Transverse colon (tissue), 4 donors: ENCODE measurements around the gene CSKMT. TPM values are rescaled to one million over a fixed set of nuclear protein-coding genes. Genes with fewer than 3 reads are reported as not detected.

Experiments used
- DNase-seq: peaks from one replicate; pipeline ENCODE4 v3.0.0-alpha.2; 2019
- H3K27ac ChIP-seq, 4 donors: fragments of 200-600 bp; sonication (generic); 2 replicates each; pipeline ENCODE4 v1.5.1; 2016 to 2018; ENCODE audit warnings: inconsistent platforms in 4 of 4
- H3K27me3 ChIP-seq: fragments of 200-600 bp; sonication (generic); 2 replicates; pipeline ENCODE4 v1.5.1; 2017; ENCODE audit warnings: inconsistent platforms
- H3K36me3 ChIP-seq, 4 donors: fragments of 200-600 bp; sonication (generic); 2 replicates each; pipeline ENCODE4 v1.5.1; 2017 to 2019; ENCODE audit warnings: inconsistent platforms in 4 of 4
- H3K4me1 ChIP-seq, 4 donors: fragments of 200-600 bp; sonication (generic); 2 replicates each; pipeline ENCODE4 v1.5.1; 2017 to 2020; ENCODE audit warnings: inconsistent platforms in 4 of 4
- H3K4me3 ChIP-seq, 4 donors: fragments of 200-600 bp; sonication (generic); 1 replicate in 1 of 4; 2 replicates in 3 of 4; pipeline versions ENCODE4 v1.5.1 to v1.6.1; 2017 to 2019; ENCODE audit warnings: inconsistent platforms in 4 of 4
- H3K9me3 ChIP-seq, 2 donors: fragments of 200-600 bp; sonication (generic); 2 replicates each; pipeline ENCODE4 v1.5.1; 2017 to 2019; ENCODE audit warnings: inconsistent platforms in 2 of 2
- EP300 ChIP-seq: sonication (generic); formaldehyde crosslinking; IDR thresholded peaks from one replicate; pipeline ENCODE4 v1.6.1; 2017; ENCODE audit warnings: antibody characterized with exemption, low read depth
- POLR2A ChIP-seq: fragments of 450-650 bp; IDR thresholded peaks from one replicate; pipeline ENCODE4 v1.6.1; 2016; ENCODE audit warnings: antibody characterized with exemption, mild to moderate bottlenecking, moderate library complexity
- POLR2AphosphoS5 ChIP-seq, 3 donors: sonication (generic); formaldehyde crosslinking; IDR thresholded peaks; one replicate each; pipeline ENCODE4 v1.6.1; 2016; ENCODE audit warnings: antibody characterized with exemption in 3 of 3
- WGBS, 2 donors: methylation state at CpG; one replicate each; pipeline ENCODE4 v1.1.5; 2018; ENCODE audit warnings: low coverage in 1 of 2; 5-methylcytosine and 5-hydroxymethylcytosine counted together
- in situ Hi-C, 4 donors: fragments of 200-750 bp; cut with MboI; loops; one replicate each; pipeline versions ENCODE4 v1.15.0 to v1.15.1; 2017; ENCODE audit warnings: low sequenced_read_pairs in 3 of 4, low pct_ligation_motif_present in 1 of 4, low pct_unique_long_range_greater_than_20kb in 1 of 4
- intact Hi-C: fragments of 100-400 bp; cut with DNase I; formaldehyde crosslinking; loops from one replicate; pipeline ENCODE4 v1.15.1; 2023; ENCODE audit warnings: low total_unique reads
- total RNA-seq, 4 donors: library from RNA; depleted of rRNA; stranded (reverse); fragments of >200 nt; gene quantifications; one replicate each; pipeline ENCODE4 v1.1.0, GENCODE V29; 2016
- TF ChIP-seq, protein P1 (sequence below), 5 experiments: fragments of 200-600 bp in 3 of 5; fragments of 450-650 bp in 2 of 5; sonication (generic) in 3 of 5; IDR thresholded peaks; 1 replicate in 2 of 5; 2 replicates in 3 of 5; pipeline ENCODE4 v1.5.1; 2016 to 2017; ENCODE audit warnings: antibody characterized with exemption in 5 of 5, inconsistent platforms in 3 of 5, mild to moderate bottlenecking in 2 of 5, moderate library complexity in 1 of 5

CSKMT gene
- total RNA-seq, 4 donors from 2014 or later = 6.0 to 17.0 TPM; not detected in 2

DNA sequence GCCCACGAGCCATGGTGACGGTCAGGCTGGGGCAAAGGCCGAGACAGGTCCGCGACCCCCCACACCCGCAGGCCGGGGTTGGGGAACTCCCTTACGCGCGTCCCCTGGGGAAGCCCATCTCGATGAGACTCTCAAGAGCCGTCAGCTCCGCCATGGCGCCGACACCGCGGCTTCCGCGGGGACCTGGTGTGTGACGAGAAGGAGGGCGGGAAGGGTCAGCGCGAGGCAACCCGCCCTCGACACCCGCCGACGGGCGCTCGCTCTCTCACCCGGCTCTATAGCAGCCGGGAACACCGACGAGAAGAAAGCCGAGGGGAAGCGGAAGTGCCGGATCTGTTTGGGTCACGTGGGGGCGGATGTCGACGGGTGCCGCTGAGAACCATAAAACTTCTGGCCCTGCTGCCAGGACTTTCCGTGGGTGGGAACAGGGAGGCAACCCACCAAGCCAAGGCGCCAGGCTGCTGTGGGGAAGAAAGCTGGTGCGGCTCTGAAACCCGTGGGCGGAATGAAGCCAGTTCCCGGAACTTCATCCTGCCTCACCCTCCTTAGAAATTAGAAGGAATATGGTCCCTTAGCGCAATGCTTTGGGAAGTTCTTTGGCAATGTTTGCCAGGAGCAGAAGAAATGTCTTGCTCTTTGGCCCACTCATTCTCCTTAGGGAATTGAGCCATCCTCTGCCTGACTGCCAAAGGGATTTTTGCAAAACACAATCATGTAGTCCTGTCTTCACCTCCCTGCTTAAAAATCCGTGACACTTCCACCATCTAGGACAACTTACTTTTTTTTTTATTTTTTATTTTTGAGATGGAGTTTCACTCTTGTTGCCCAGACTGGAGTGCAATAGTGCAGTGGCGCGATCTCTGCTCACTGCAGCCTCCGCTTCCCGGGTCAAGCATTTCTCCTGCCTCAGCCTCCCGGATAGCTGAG, 13.9 kb downstream of the CSKMT start, which contains the start of gene UBXN1:
Gene UBXN1 (minus strand): TSS at position 304 of the 927 bp plus-strand sequence. CDS start 150 bp downstream, at position 154.
- 9 to 43% methylated on average over 6 to 48 of the region's 55 CpGs for WGBS, 2 donors
- H3K4me3 ChIP-seq = peak within 1 kb of the TSS; percentile 81 to 88 (median 86)
- no peak for TF ChIP-seq EP300
- peak; percentile 81 for TF ChIP-seq POLR2A
- TF ChIP-seq POLR2AphosphoS5 (IDR thresholded peaks at IDR 0.05) = peak; percentile 83 to 86 (median 85)
- TF ChIP-seq, protein P1, sequence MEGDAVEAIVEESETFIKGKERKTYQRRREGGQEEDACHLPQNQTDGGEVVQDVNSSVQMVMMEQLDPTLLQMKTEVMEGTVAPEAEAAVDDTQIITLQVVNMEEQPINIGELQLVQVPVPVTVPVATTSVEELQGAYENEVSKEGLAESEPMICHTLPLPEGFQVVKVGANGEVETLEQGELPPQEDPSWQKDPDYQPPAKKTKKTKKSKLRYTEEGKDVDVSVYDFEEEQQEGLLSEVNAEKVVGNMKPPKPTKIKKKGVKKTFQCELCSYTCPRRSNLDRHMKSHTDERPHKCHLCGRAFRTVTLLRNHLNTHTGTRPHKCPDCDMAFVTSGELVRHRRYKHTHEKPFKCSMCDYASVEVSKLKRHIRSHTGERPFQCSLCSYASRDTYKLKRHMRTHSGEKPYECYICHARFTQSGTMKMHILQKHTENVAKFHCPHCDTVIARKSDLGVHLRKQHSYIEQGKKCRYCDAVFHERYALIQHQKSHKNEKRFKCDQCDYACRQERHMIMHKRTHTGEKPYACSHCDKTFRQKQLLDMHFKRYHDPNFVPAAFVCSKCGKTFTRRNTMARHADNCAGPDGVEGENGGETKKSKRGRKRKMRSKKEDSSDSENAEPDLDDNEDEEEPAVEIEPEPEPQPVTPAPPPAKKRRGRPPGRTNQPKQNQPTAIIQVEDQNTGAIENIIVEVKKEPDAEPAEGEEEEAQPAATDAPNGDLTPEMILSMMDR (IDR thresholded peaks at IDR 0.05) = no peak
- peak within 1 kb of the TSS; percentile 89 to 95 (median 94) for H3K27ac ChIP-seq
- H3K4me1 ChIP-seq = peaks cover 14 to 28% (median 16%) of the 10 kb centered on the region in 4 donors
- peaks cover 0 to 15% (median 3%) of the 10 kb centered on the region in 4 donors for H3K36me3 ChIP-seq
- intact Hi-C loops (no loop called here), in situ Hi-C loops (loop anchor here in 2 of 4 donors (25.0 kb wide), 2 partner anchors 267 to 292 kb away; partner anchors contain the start of gene SCGB1A1 (in 1 of the 2))
- H3K27me3 ChIP-seq = no peaks in the 10 kb centered on the region
- no peaks in the 10 kb centered on the region for H3K9me3 ChIP-seq
- peak; percentile 92 for DNase-seq

DNA sequence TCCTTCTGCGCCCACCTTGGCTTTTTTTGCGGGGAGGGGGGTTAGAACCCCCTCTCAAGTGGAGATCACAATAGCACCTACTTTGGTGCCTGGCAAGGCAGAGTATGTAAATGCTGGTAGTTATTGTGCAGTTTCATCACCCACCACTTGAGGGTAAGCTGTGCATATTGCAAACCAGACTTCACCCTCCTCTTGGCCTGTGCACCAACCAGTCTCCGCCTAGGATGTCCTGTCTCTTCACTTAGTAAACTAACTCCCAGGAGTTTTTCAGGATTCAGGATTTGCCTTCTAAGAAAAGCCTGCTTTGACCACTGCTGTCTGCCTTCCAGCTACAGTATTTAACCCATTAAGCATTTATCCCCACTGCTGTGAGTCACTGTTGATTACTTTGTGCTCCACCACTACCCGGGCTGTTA, 15.7 kb downstream of the CSKMT start:
- Histone ChIP-seq H3K4me1 (peaks cover 14 to 28% (median 16%) of the 10 kb centered on the region in 4 donors), H3K9me3 (no peaks in the 10 kb centered on the region), H3K27me3 (no peaks in the 10 kb centered on the region), H3K4me3 (no peak overlapping the region), H3K36me3 (peaks cover 0 to 7% (median 3%) of the 10 kb centered on the region in 4 donors), H3K27ac (peak overlapping the region; percentile 0 to 93 (median 32))
- TF ChIP-seq EP300 (no peak), POLR2A (no peak), POLR2AphosphoS5 (IDR thresholded peaks at IDR 0.05) (no peak)
- TF ChIP-seq, protein P1 (IDR thresholded peaks at IDR 0.05) = peak; percentile 43 to 64 (median 51)
- peak; percentile 53 for DNase-seq
- intact Hi-C loops = loop anchor here (10.0 kb wide), 1 partner anchor 286 kb away; no protein-coding TSS in a partner anchor
- 42 to 67% methylated on average over 1 to 4 of the region's 4 CpGs for WGBS, 2 donors
- in situ Hi-C loops = loop anchor here in 2 of 4 donors (25.0 kb wide), 2 partner anchors 269 to 294 kb away; partner anchors contain the start of gene SCGB1A1 (in 1 of the 2)

DNA sequence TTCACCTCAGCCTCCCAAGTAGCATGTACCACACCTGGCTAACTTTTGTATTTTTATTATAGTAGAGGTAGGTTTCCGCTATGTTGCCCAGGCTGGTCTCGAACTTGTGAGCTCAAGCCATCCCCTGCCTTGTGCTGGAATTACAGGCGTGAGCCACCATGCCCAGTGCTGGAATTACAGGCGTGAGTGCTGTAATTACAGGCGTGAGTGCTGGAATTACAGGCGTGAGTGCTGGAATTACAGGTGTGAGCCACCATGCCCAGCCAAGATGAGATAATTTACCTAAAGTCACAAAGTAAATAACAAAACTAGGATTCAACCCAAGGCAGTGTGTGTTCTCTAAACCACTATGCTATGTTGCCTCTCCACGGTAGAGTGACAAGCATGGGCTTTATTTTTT, 17.4 kb downstream of the CSKMT start:
- intact Hi-C loops = loop anchor here (10.0 kb wide), 1 partner anchor 288 kb away; no protein-coding TSS in a partner anchor
- peak in 1 of 3 donors; percentile 17 for TF ChIP-seq POLR2AphosphoS5 (IDR thresholded peaks at IDR 0.05)
- TF ChIP-seq EP300 = no peak
- TF ChIP-seq, protein P1 (IDR thresholded peaks at IDR 0.05) = peak in 1 of 5 experiments; percentile 37
- H3K4me3 ChIP-seq = no peak overlapping the region
- no peaks in the 10 kb centered on the region for H3K9me3 ChIP-seq
- peak overlapping the region in 3 of 4 donors; percentile 21 to 61 (median 46) for H3K27ac ChIP-seq
- peaks cover 13 to 25% (median 14%) of the 10 kb centered on the region in 4 donors for H3K4me1 ChIP-seq
- in situ Hi-C loops = loop anchor here in 2 of 4 donors (25.0 kb wide), 2 partner anchors 270 to 295 kb away; partner anchors contain the start of gene SCGB1A1 (in 1 of the 2)
- no peaks in the 10 kb centered on the region for H3K36me3 ChIP-seq
- peaks cover 8% of the 10 kb centered on the region for H3K27me3 ChIP-seq
- DNase-seq = peak; percentile 68
- WGBS, 2 donors = 53 to 67% methylated on average over 1 to 7 of the region's 7 CpGs
